Measurements from ENCODE around the gene CC2D2A. TPM values are rescaled to one million over a fixed set of nuclear protein-coding genes. Genes with fewer than 3 reads are reported as not detected.
"Not testable (repeated sequence)": the region's sequence is repeated elsewhere in the genome, so short reads cannot be mapped to it uniquely, and the experiment has no call there.

CC2D2A gene
- total RNA-seq, 1 donor from 2014 or later: 14.0 TPM

DNA sequence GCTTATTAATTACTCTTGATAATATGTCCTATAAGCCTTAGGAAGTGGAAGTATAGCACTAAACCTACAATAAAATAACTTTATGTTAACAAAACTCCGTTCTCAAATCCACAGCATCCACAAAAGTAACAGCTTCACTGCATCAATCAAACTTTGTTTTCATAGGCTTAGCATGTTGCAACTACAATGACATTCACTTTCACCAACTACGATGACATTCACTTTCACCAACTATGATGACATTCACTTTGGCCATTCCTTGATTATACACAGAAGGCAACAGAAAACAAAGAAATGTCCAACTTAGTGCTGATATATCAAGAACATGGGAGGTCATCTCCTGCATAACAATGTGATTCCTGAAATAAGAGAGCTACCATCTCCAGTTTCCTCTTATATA lies 141.2 kb downstream of the CC2D2A start:
- Mint-ChIP-seq H3K4me3 (ENCODE audit: unreplicated experiment) (no peak overlapping the region), H3K4me1 (ENCODE audit: low read depth, unreplicated experiment) (peaks cover 4% of the 10 kb centered on the region), H3K27me3 (ENCODE audit: low read depth, unreplicated experiment) (no peaks in the 10 kb centered on the region), H3K36me3 (ENCODE audit: low read depth, unreplicated experiment) (peaks cover 11% of the 10 kb centered on the region), H3K27ac (ENCODE audit: unreplicated experiment) (no peak overlapping the region), H3K9me3 (ENCODE audit: unreplicated experiment) (no peaks in the 10 kb centered on the region)
- no peaks in the 10 kb centered on the region for H3K27me3 ChIP-seq (ENCODE audit: insufficient read depth, low read length)
- no peaks in the 10 kb centered on the region for H3K4me1 ChIP-seq (ENCODE audit: insufficient read depth, low read length)
- peaks cover 43% of the 10 kb centered on the region for H3K79me2 ChIP-seq (ENCODE audit: insufficient read depth, low read length)
- no peak overlapping the region for H2AFZ ChIP-seq (ENCODE audit: low read depth, low read length)
- H3K4me2 ChIP-seq (ENCODE audit: low read length): no peak overlapping the region
- TF ChIP-seq, protein P1, sequence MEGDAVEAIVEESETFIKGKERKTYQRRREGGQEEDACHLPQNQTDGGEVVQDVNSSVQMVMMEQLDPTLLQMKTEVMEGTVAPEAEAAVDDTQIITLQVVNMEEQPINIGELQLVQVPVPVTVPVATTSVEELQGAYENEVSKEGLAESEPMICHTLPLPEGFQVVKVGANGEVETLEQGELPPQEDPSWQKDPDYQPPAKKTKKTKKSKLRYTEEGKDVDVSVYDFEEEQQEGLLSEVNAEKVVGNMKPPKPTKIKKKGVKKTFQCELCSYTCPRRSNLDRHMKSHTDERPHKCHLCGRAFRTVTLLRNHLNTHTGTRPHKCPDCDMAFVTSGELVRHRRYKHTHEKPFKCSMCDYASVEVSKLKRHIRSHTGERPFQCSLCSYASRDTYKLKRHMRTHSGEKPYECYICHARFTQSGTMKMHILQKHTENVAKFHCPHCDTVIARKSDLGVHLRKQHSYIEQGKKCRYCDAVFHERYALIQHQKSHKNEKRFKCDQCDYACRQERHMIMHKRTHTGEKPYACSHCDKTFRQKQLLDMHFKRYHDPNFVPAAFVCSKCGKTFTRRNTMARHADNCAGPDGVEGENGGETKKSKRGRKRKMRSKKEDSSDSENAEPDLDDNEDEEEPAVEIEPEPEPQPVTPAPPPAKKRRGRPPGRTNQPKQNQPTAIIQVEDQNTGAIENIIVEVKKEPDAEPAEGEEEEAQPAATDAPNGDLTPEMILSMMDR (IDR thresholded peaks at IDR 0.05; ENCODE audit: insufficient read depth, low read depth, low read length): no peak
- TF ChIP-seq EZH2 (IDR thresholded peaks at IDR 0.05; ENCODE audit: insufficient read depth, low read length): no peak
- H4K20me1 ChIP-seq (ENCODE audit: insufficient read depth, low read length): peaks cover 15% of the 10 kb centered on the region
- FAIRE-seq (no peak), DNase-seq (ENCODE audit: low read depth) (no peak)
- no peak overlapping the region for H3K9ac ChIP-seq (ENCODE audit: low read length)
- H3K9me3 ChIP-seq (ENCODE audit: insufficient read depth, low read depth, low read length): no peaks in the 10 kb centered on the region
- H3K36me3 ChIP-seq (ENCODE audit: insufficient read depth, low read length): peaks cover 6% of the 10 kb centered on the region
- no peak overlapping the region for H3K4me3 ChIP-seq (ENCODE audit: insufficient read depth, low read depth, low read length)
- no peak overlapping the region for H3K27ac ChIP-seq (ENCODE audit: low read depth, low read length)

DNA sequence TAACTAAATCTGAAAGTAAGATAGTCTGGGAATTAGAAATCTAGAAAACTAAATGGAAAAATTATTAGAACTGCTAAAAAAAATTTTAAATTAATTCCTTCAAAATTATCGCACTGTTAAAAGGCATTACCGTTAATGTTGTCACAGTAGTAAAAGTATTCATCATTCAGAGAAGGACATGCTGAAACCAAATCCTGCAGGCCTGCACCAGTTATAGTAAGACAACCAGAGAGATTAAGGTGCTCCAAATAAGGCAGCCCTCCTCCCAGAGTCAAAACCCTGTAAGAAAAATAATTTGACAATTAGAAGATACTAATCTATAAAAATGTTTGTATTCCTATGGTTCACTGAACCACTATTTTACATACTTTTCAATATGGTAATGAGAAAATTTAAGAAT lies 142.5 kb downstream of the CC2D2A start:
- H3K4me1 Mint-ChIP-seq (ENCODE audit: low read depth, unreplicated experiment): peaks cover 4% of the 10 kb centered on the region
- no peak overlapping the region for H3K27ac ChIP-seq (ENCODE audit: low read depth, low read length)
- no peaks in the 10 kb centered on the region for H3K27me3 ChIP-seq (ENCODE audit: insufficient read depth, low read length)
- no peak overlapping the region for H3K9ac ChIP-seq (ENCODE audit: low read length)
- H3K4me3 ChIP-seq (ENCODE audit: insufficient read depth, low read depth, low read length): no peak overlapping the region
- H3K9me3 ChIP-seq (ENCODE audit: insufficient read depth, low read depth, low read length): no peaks in the 10 kb centered on the region
- H3K27me3 Mint-ChIP-seq (ENCODE audit: low read depth, unreplicated experiment): no peaks in the 10 kb centered on the region
- H3K4me1 ChIP-seq (ENCODE audit: insufficient read depth, low read length): no peaks in the 10 kb centered on the region
- no peak for DNase-seq (ENCODE audit: low read depth)
- H3K79me2 ChIP-seq (ENCODE audit: insufficient read depth, low read length): peaks cover 55% of the 10 kb centered on the region
- TF ChIP-seq EZH2 (IDR thresholded peaks at IDR 0.05; ENCODE audit: insufficient read depth, low read length): no peak
- TF ChIP-seq, protein P1 (IDR thresholded peaks at IDR 0.05; ENCODE audit: insufficient read depth, low read depth, low read length): no peak
- peaks cover 6% of the 10 kb centered on the region for H3K36me3 ChIP-seq (ENCODE audit: insufficient read depth, low read length)
- FAIRE-seq: no peak
- H4K20me1 ChIP-seq (ENCODE audit: insufficient read depth, low read length): peaks cover 25% of the 10 kb centered on the region
- H3K9me3 Mint-ChIP-seq (ENCODE audit: unreplicated experiment): no peaks in the 10 kb centered on the region
- no peak overlapping the region for H2AFZ ChIP-seq (ENCODE audit: low read depth, low read length)
- peaks cover 19% of the 10 kb centered on the region for H3K36me3 Mint-ChIP-seq (ENCODE audit: low read depth, unreplicated experiment)
- H3K4me3 Mint-ChIP-seq (ENCODE audit: unreplicated experiment): no peak overlapping the region
- no peak overlapping the region for H3K4me2 ChIP-seq (ENCODE audit: low read length)
- no peak overlapping the region for H3K27ac Mint-ChIP-seq (ENCODE audit: unreplicated experiment)

DNA sequence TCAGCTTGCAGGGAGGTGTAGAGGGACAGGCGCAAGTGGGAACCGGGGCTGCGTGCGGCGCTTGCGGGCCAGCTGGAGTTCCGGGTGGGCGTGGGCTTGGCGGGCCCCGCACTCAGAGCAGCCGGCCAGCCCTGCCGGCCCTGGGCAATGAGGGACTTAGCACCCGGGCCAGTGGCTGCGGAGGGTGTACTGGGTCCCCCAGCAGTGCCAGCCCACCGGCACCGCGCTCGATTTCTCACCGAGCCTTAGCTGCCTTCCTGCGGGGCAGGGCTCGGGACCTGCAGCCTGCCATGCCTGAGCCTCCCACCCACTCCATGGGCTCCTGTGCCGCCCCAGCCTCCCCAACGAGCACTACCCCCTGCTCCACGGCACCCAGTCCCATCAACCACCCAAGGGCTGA lies 145.2 kb downstream of the CC2D2A start:
- H3K4me1 Mint-ChIP-seq (ENCODE audit: low read depth, unreplicated experiment); H3K27me3 Mint-ChIP-seq (ENCODE audit: low read depth, unreplicated experiment); H3K4me1 ChIP-seq (ENCODE audit: insufficient read depth, low read length); H3K4me3 ChIP-seq (ENCODE audit: insufficient read depth, low read depth, low read length); H3K36me3 ChIP-seq (ENCODE audit: insufficient read depth, low read length); H3K4me3 Mint-ChIP-seq (ENCODE audit: unreplicated experiment); H3K4me2 ChIP-seq (ENCODE audit: low read length); H3K27me3 ChIP-seq (ENCODE audit: insufficient read depth, low read length); H3K9me3 Mint-ChIP-seq (ENCODE audit: unreplicated experiment); H3K27ac ChIP-seq (ENCODE audit: low read depth, low read length); H3K9ac ChIP-seq (ENCODE audit: low read length); FAIRE-seq; H3K9me3 ChIP-seq (ENCODE audit: insufficient read depth, low read depth, low read length); H3K27ac Mint-ChIP-seq (ENCODE audit: unreplicated experiment); DNase-seq (ENCODE audit: low read depth); H2AFZ ChIP-seq (ENCODE audit: low read depth, low read length): not testable (repeated sequence)
- peaks cover 71% of the 10 kb centered on the region for H3K79me2 ChIP-seq (ENCODE audit: insufficient read depth, low read length)
- peaks cover 29% of the 10 kb centered on the region for H3K36me3 Mint-ChIP-seq (ENCODE audit: low read depth, unreplicated experiment)
- H4K20me1 ChIP-seq (ENCODE audit: insufficient read depth, low read length): peaks cover 48% of the 10 kb centered on the region

DNA sequence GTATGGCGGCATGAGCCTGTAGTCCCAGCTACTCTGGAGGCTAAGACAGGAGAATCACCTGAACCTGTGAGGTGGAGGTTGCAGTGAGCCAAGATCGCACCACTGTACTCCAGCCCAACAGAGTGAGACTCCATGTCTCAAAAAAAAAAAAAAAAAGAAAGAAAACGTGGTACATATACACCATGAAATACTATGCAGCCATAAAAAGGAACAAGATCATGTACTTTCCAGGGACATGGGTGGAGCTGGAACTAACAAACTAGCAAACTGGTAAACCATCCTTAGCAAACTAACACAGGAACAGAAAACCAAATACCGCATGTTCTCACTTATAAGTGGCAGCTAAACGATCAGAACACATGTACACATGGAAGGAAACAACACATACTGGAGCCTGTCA lies 147.7 kb downstream of the CC2D2A start:
- Histone ChIP-seq H3K79me2 (ENCODE audit: insufficient read depth, low read length) (peaks cover 85% of the 10 kb centered on the region), H4K20me1 (ENCODE audit: insufficient read depth, low read length) (peaks cover 66% of the 10 kb centered on the region)
- H3K27me3 Mint-ChIP-seq (ENCODE audit: low read depth, unreplicated experiment); H3K4me3 ChIP-seq (ENCODE audit: insufficient read depth, low read depth, low read length); H3K4me2 ChIP-seq (ENCODE audit: low read length); DNase-seq (ENCODE audit: low read depth); H3K9ac ChIP-seq (ENCODE audit: low read length); H3K9me3 ChIP-seq (ENCODE audit: insufficient read depth, low read depth, low read length); H3K36me3 ChIP-seq (ENCODE audit: insufficient read depth, low read length); H3K9me3 Mint-ChIP-seq (ENCODE audit: unreplicated experiment); H3K4me1 Mint-ChIP-seq (ENCODE audit: low read depth, unreplicated experiment); H2AFZ ChIP-seq (ENCODE audit: low read depth, low read length); FAIRE-seq; H3K27ac Mint-ChIP-seq (ENCODE audit: unreplicated experiment); H3K27ac ChIP-seq (ENCODE audit: low read depth, low read length); H3K4me1 ChIP-seq (ENCODE audit: insufficient read depth, low read length); H3K27me3 ChIP-seq (ENCODE audit: insufficient read depth, low read length); H3K4me3 Mint-ChIP-seq (ENCODE audit: unreplicated experiment): not testable (repeated sequence)
- peaks cover 38% of the 10 kb centered on the region for H3K36me3 Mint-ChIP-seq (ENCODE audit: low read depth, unreplicated experiment)

Measured in astrocyte (in vitro differentiated cells and primary cell).